ENCODE results near the gene RBBP8.
A peak's percentile ranks its signal among the peaks of the same experiment; 100 is the strongest.

RBBP8 gene

GRCh38 chr18:23065234-23065806 is 132.2 kb downstream of the RBBP8 start:
- DNase-seq: no peak

GRCh38 chr18:23066060-23066459 is 132.9 kb downstream of the RBBP8 start:
- no peak for DNase-seq

GRCh38 chr18:23066504-23067039 is 133.4 kb downstream of the RBBP8 start:
- no peak for DNase-seq

GRCh38 chr18:23067236-23067635 is 134.1 kb downstream of the RBBP8 start:
- no peak for DNase-seq

- no peak for DNase-seq
Observed at GRCh38 chr18:23068011-23068410, 134.9 kb downstream of the RBBP8 start.

- DNase-seq: no peak
Observed at GRCh38 chr18:23068570-23069310, 135.6 kb downstream of the RBBP8 start.

- DNase-seq: peak; percentile 50
Observed at GRCh38 chr18:23069481-23069880, 136.4 kb downstream of the RBBP8 start.

- DNase-seq: no peak
Observed at GRCh38 chr18:23069898-23070297, 136.8 kb downstream of the RBBP8 start.

GRCh38 chr18:23071285-23071684 is 138.2 kb downstream of the RBBP8 start:
- peak; percentile 85 for DNase-seq

GRCh38 chr18:23072079-23072478 is 139.0 kb downstream of the RBBP8 start:
- DNase-seq: no peak

- no peak for DNase-seq
Observed at GRCh38 chr18:23073996-23074606, 141.0 kb downstream of the RBBP8 start.
